HG03039 (cell line): ENCODE results near the gene C5orf22.
"Not testable (repeated sequence)": the region's sequence is repeated elsewhere in the genome, so short reads cannot be mapped to it uniquely, and the experiment has no call there.

Experiments used
- ATAC-seq: cut with Tn5 transposase; IDR thresholded peaks from one replicate; pipeline ENCODE4 v1.9.1; 2021; ENCODE audit warnings: mild to moderate bottlenecking, moderate library complexity; ENCODE audit not compliant: unreplicated experiment

C5orf22 gene

DNA sequence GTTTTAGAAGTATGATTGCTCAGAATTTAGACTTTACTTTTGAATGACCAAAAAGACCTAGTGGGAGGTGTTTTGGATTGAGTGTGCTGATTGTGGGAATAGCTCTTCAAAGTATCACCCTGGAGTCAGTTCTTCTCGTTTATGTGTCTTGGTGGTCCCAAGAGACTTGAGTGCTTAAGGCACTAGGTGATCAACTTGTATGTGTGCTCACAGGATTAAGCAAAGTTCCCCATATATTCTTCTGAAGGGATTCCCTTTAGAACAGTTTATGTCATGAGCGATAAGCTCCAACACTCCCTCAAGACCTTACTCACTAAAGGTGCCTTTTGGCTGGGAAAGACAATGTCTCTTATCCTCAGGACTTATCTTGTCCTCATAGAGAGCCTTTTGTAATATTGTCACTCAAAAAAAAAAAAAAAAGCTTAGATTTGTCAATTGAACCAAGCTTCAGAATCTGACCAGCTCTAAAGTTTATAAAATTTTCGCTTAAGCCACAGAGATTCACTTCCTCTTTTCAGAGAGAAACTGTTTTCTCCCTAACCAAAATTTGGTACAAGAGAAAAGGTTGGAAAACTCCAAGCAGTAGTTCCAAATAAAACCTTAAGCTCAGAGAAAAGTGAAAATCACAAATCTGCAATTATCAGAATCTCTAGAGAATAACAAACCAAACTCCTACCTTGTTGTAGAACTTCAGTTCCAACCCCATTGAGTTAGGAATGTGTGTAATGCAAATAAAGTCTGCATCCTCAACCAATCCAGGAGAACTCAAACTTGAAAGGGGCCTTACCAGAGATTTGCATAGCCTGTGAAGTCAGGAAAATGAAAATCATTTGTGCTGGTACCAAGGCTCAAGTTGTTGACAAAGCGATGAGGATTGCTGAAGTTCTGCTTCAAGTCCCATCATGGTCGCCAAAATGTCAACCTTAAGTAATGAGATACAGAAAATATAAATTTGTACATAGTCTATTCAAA is 66.8 kb downstream of the C5orf22 start:
- ATAC-seq: no peak

DNA sequence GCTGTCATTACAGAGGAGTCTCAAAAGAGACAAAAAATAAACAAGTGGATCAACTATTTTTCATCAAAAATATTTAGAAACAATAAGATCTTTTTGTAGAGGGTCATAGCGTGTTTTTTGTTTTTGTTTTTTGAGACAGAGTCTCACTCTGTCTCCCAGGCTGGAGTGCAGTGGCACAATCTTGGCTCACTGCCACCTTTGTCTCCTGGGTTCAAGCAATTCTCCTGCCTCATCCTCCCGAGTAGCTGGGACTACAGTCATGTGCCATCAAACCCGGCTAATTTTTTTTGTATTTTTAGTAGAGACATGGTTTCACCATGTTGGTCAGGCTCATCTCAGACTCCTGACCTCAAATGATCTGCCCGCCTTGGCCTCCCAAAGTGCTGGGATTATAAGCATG is 70.2 kb downstream of the C5orf22 start:
- ATAC-seq: not testable (repeated sequence)

DNA sequence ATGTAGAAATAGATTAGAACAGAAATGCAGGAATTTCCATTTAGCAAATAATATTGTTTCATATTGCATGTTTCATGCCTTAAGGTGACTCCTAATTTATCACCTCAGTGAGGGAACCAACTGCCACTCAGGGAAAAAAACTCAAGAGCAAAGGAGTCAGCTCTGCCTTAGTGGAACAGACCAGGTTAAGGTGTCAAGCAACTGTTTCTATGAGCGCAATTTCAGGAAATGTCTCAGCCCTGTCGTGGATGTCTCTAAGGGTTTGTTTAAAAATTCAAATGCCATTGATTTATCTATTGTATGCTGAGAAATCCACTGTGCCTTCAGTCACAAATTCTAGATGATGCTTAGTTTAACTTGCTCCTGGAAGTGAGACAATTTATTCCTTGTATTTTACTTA is 72.1 kb downstream of the C5orf22 start:
- no peak for ATAC-seq

DNA sequence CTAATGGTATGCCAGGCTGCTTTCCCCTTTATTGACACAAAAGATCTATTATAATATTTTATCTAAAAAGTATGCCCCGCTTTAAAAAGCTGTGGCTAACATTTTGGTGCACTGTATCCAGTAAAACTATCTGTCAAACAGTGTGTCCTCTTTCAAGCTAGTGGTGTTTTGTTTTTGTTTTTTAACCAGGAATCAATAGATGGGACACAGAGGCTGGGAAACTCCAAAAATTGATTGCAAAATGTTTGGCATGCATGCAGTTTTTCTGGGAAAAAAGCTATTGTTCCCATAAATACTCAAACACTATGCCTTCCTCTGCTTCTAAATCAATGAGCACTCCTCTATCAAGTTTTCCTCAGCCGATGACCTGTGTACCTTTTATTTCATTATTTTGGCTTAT is 72.5 kb downstream of the C5orf22 start:
- ATAC-seq: no peak
